Endothelial cell (in vitro differentiated cells): ENCODE data around the gene ANKHD1. TPM values are rescaled to one million over a fixed set of nuclear protein-coding genes. Genes with fewer than 3 reads are reported as not detected.

Experiments used
- DNase-seq: peaks from one replicate; pipeline ENCODE4 v3.0.0; 2021; ENCODE audit warnings: low spot score
- H3K27ac Mint-ChIP-seq: one replicate; pipeline ENCODE4 v1.8.0; 2021; ENCODE audit warnings: mixed read lengths, inconsistent platforms; ENCODE audit not compliant: unreplicated experiment
- H3K27me3 Mint-ChIP-seq: one replicate; pipeline ENCODE4 v1.8.0; 2021; ENCODE audit warnings: mild to moderate bottlenecking, moderate library complexity, mixed read lengths, inconsistent platforms; ENCODE audit not compliant: unreplicated experiment
- H3K36me3 Mint-ChIP-seq: one replicate; pipeline ENCODE4 v1.8.0; 2021; ENCODE audit warnings: mild to moderate bottlenecking, low read depth, mixed read lengths, inconsistent platforms; ENCODE audit not compliant: unreplicated experiment
- H3K4me1 Mint-ChIP-seq: one replicate; pipeline ENCODE4 v1.8.0; 2021; ENCODE audit warnings: mild to moderate bottlenecking, mixed read lengths, inconsistent platforms; ENCODE audit not compliant: unreplicated experiment
- H3K4me3 Mint-ChIP-seq: one replicate; pipeline ENCODE4 v1.8.0; 2021; ENCODE audit warnings: mild to moderate bottlenecking, mixed read lengths, inconsistent platforms; ENCODE audit not compliant: unreplicated experiment
- H3K9me3 Mint-ChIP-seq: one replicate; pipeline ENCODE4 v1.8.0; 2021; ENCODE audit warnings: mixed read lengths, inconsistent platforms; ENCODE audit not compliant: unreplicated experiment
- total RNA-seq: library from RNA; stranded (reverse); fragmentation: NEBNext Ultra II Directional; extraction: Animal tissue kit (Norgen Biotek cat#: 25700); gene quantifications from one replicate; pipeline ENCODE4 v1.2.1, GENCODE V29; 2021; ENCODE audit not compliant: unreplicated experiment
- TF ChIP-seq, protein P1 (sequence below): fragments of 200-600 bp; sonication (generic); IDR thresholded peaks from one replicate; pipeline ENCODE4 v1.5.0; 2021; ENCODE audit warnings: antibody characterized with exemption; ENCODE audit not compliant: unreplicated experiment

The ANKHD1 gene
- total RNA-seq, 1 donor from 2014 or later = 138 TPM

DNA sequence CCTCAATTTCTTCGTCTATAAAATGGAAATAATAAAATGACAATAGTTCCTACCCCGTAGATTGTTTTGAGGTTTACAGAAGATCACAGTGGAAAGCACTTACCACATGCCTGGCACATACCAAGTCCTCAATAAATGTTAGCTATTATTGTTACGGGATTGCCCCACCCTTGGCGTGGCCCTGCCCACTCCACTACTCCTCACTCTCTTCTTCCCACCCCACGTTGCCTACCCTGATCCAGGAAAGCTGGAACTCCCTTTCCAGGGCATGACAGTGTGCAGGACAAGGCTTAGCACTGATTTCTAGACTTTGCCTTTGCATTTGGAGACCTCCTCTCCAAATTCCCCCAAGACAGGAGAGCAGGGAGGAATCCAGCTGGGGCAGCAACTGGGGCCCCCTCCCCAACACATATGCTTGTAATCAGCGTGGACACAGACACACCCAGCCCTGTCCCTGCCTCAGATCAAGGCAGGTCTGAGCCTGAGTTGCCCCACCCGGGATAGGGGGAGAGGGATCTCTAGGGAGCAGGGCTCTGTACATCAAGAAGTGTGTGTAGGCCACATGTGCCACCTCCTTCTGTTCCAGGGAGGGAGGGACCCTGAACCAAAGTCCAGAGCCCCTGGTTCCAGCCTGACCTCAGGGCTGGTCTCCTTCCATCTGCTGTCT lies 34.9 kb upstream of the ANKHD1 start:
- TF ChIP-seq, protein P1, sequence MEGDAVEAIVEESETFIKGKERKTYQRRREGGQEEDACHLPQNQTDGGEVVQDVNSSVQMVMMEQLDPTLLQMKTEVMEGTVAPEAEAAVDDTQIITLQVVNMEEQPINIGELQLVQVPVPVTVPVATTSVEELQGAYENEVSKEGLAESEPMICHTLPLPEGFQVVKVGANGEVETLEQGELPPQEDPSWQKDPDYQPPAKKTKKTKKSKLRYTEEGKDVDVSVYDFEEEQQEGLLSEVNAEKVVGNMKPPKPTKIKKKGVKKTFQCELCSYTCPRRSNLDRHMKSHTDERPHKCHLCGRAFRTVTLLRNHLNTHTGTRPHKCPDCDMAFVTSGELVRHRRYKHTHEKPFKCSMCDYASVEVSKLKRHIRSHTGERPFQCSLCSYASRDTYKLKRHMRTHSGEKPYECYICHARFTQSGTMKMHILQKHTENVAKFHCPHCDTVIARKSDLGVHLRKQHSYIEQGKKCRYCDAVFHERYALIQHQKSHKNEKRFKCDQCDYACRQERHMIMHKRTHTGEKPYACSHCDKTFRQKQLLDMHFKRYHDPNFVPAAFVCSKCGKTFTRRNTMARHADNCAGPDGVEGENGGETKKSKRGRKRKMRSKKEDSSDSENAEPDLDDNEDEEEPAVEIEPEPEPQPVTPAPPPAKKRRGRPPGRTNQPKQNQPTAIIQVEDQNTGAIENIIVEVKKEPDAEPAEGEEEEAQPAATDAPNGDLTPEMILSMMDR = no peak
- DNase-seq = no peak
- no peak overlapping the region for H3K27ac Mint-ChIP-seq
- no peaks in the 10 kb centered on the region for H3K36me3 Mint-ChIP-seq
- H3K9me3 Mint-ChIP-seq = no peaks in the 10 kb centered on the region
- no peaks in the 10 kb centered on the region for H3K4me1 Mint-ChIP-seq
- peaks cover 11% of the 10 kb centered on the region for H3K27me3 Mint-ChIP-seq
- no peak overlapping the region for H3K4me3 Mint-ChIP-seq

DNA sequence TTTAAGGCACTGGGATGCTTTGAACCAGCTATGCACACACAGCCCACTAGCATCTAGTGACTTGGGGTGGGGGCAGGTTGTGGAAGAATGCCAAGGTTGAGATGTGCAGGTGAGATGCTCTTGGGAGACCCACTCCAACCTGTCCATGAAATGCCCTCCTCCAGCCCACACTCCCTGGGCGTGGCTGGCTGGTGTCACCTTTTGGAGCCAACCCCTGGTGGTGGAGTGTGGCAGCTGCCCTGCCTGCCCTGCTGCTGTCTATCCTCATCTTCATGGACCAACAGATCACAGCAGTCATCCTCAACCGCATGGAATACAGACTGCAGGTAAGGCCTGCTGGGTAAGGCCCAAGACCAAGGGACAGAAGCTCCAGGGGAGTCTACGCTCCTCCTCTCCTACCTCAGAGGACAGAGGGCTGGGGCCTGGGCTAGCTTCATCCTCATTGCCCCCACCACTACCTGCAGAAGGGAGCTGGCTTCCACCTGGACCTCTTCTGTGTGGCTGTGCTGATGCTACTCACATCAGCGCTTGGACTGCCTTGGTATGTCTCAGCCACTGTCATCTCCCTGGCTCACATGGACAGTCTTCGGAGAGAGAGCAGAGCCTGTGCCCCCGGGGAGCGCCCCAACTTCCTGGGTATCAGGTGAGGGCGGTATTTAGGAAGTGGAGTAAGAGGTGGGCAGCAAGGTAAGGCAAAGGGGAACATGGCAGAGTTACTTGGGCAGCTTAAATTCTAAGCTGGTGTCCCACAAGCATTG lies 34.2 kb upstream of the ANKHD1 start:
- Mint-ChIP-seq H3K27ac (no peak overlapping the region), H3K9me3 (no peaks in the 10 kb centered on the region), H3K27me3 (peaks cover 8% of the 10 kb centered on the region), H3K4me1 (no peaks in the 10 kb centered on the region), H3K4me3 (no peak overlapping the region), H3K36me3 (no peaks in the 10 kb centered on the region)
- TF ChIP-seq, protein P1 = no peak
- DNase-seq = no peak

DNA sequence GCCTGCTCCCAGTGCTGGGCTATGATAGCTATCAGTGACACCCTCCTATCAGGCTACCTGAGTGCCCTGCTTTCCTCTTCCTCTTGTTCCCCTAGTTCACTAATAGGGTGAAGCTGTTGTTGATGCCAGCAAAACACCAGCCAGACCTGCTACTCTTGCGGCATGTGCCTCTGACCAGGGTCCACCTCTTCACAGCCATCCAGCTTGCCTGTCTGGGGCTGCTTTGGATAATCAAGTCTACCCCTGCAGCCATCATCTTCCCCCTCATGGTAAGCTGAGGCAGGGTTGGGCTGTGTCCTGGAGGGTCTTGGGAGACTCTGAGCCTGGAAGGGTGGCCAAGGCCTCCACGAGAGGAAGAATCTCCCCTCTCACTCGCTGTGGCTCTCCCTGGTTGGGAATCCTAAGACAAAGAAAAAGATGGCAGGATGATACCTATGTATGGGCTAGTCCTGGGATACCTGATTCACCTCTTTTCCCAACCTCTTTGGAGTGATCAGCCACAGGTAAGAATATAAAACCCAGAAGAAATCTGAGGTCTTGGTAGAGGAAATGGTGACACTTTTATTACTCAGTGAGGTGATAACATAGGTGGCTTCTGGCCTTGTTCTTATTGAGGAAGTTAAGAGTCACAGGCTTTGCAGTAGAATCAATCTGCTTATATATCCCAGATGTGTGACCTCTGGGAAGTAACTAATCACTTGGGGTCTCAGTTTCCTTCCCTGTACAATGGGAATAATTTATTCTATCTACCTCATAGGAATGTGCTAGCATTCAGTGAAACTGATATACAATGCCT lies 30.1 kb upstream of the ANKHD1 start:
- TF ChIP-seq, protein P1 = no peak
- no peaks in the 10 kb centered on the region for H3K9me3 Mint-ChIP-seq
- H3K4me1 Mint-ChIP-seq = peaks cover 12% of the 10 kb centered on the region
- H3K36me3 Mint-ChIP-seq = no peaks in the 10 kb centered on the region
- H3K27ac Mint-ChIP-seq = no peak overlapping the region
- no peak overlapping the region for H3K4me3 Mint-ChIP-seq
- H3K27me3 Mint-ChIP-seq = peaks cover 10% of the 10 kb centered on the region
- no peak for DNase-seq

DNA sequence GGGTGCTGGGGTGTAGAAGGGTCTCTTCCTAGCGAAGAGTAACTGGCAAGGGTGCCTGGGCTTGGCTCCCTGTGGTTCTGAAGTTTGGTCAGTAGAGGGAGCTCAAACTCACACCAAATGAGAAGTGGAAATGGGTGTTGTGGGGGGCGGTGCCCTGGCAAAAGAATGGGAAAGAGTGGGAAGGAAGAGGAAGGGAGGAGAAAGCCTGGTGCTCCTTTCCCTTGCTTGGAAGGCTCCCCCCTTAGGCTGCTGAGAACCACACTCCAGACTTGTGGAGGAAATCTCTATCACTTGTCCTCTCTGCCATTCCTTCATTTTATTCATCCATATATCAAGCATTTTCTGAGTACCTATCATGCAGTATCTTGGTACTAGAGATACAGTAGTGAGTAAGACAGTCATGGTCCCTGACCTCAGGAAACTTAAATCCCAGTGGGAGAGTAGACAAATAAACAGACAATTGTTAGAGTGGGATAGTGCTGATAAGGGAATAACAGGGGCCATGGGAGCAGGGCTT lies 28.6 kb upstream of the ANKHD1 start:
- Mint-ChIP-seq H3K9me3 (no peaks in the 10 kb centered on the region), H3K27ac (peak overlapping the region; percentile 76), H3K27me3 (peaks cover 10% of the 10 kb centered on the region), H3K36me3 (no peaks in the 10 kb centered on the region), H3K4me1 (peaks cover 12% of the 10 kb centered on the region), H3K4me3 (peak overlapping the region; percentile 51)
- TF ChIP-seq, protein P1 = peak; percentile 78
- peak; percentile 70 for DNase-seq
